HepG2 (cell line): ENCODE measurements around the gene AKTIP. TPM values are rescaled to one million over a fixed set of nuclear protein-coding genes. Genes with fewer than 3 reads are reported as not detected.

Experiments
- ATF7 ChIP-seq, 2 experiments: fragments of 450-650 bp in 1 of 2; sonication (generic) in 1 of 2; formaldehyde crosslinking in 1 of 2; IDR thresholded peaks; 2 replicates each; pipeline versions ENCODE4 v1.4.0 to v1.6.1; 2016 to 2020; ENCODE audit warnings: antibody characterized with exemption in 1 of 2, mild to moderate bottlenecking in 1 of 2, missing genetic modification reagents in 1 of 2
- E2F5 ChIP-seq: sonication (generic); formaldehyde crosslinking; conservative IDR thresholded peaks from 2 replicates; pipeline ENCODE4 v1.4.0; 2020; ENCODE audit warnings: missing genetic modification reagents
- EP300 ChIP-seq, 3 experiments: sonication (generic) in 1 of 3; formaldehyde crosslinking in 1 of 3; IDR thresholded peaks; 2 replicates each; pipeline versions ENCODE4 v1.5.1 to v1.6.1; 2011 to 2020; ENCODE audit warnings: low read depth in 2 of 3, low read length in 2 of 3, borderline replicate concordance in 1 of 3, improper control_type of control experiment in 1 of 3, mild to moderate bottlenecking in 1 of 3, missing genetic modification reagents in 1 of 3, moderate library complexity in 1 of 3
- GTF2F1 ChIP-seq: fragments of 150-350 bp; IDR thresholded peaks from 2 replicates; pipeline ENCODE4 v1.6.1; 2014; ENCODE audit warnings: low read length
- HNF4A ChIP-seq: sonication (generic); formaldehyde crosslinking; IDR thresholded peaks from 2 replicates; pipeline ENCODE4 v1.4.0; 2020; ENCODE audit warnings: missing genetic modification reagents
- HOXA3 ChIP-seq: sonication (generic); formaldehyde crosslinking; IDR thresholded peaks from 2 replicates; pipeline ENCODE4 v1.5.0; 2020; ENCODE audit warnings: missing genetic modification reagents
- MTA1 ChIP-seq: sonication (generic); formaldehyde crosslinking; IDR thresholded peaks from 2 replicates; pipeline ENCODE4 v1.4.0; 2020; ENCODE audit warnings: missing genetic modification reagents, mild to moderate bottlenecking, borderline replicate concordance
- NONO ChIP-seq, 2 experiments: fragments of 450-650 bp in 1 of 2; sonication (generic) in 1 of 2; formaldehyde crosslinking in 1 of 2; IDR thresholded peaks in 1 of 2; conservative IDR thresholded peaks in 1 of 2; 2 replicates each; pipeline versions ENCODE4 v1.6.1 to v1.8.0; 2017 to 2022; ENCODE audit warnings: mild to moderate bottlenecking in 1 of 2, missing genetic modification reagents in 1 of 2, moderate library complexity in 1 of 2
- PAXIP1 ChIP-seq: sonication (generic); formaldehyde crosslinking; conservative IDR thresholded peaks from 2 replicates; pipeline ENCODE4 v1.4.0; 2020; ENCODE audit warnings: mild to moderate bottlenecking, missing genetic modification reagents, moderate library complexity
- RORA ChIP-seq: sonication (generic); formaldehyde crosslinking; IDR thresholded peaks from 2 replicates; pipeline ENCODE4 v1.5.0; 2020; ENCODE audit warnings: mild to moderate bottlenecking, missing genetic modification reagents, moderate library complexity
- SIN3A ChIP-seq: IDR thresholded peaks from 2 replicates; pipeline ENCODE4 v1.6.1; 2011; ENCODE audit warnings: low read depth, mild to moderate bottlenecking, control low read depth, low read length, borderline replicate concordance
- TCF7 ChIP-seq: sonication (generic); IDR thresholded peaks from 2 replicates; pipeline ENCODE4 v1.6.1; 2016; ENCODE audit warnings: antibody characterized with exemption, low read depth
- THYN1 ChIP-seq: sonication (generic); formaldehyde crosslinking; IDR thresholded peaks from 2 replicates; pipeline ENCODE4 v1.8.1; 2023; ENCODE audit warnings: low read depth, mild to moderate bottlenecking, moderate library complexity, missing genetic modification reagents, borderline replicate concordance
- ZNF260 ChIP-seq: sonication (generic); formaldehyde crosslinking; IDR thresholded peaks from 2 replicates; pipeline ENCODE4 v1.4.0; 2020; ENCODE audit warnings: missing genetic modification reagents, low read depth, mild to moderate bottlenecking, borderline replicate concordance
- ZNF510 ChIP-seq: sonication (generic); formaldehyde crosslinking; IDR thresholded peaks from 2 replicates; pipeline ENCODE4 v1.4.0; 2020; ENCODE audit warnings: low read depth, mild to moderate bottlenecking, missing genetic modification reagents
- ZNF512B ChIP-seq: sonication (generic); formaldehyde crosslinking; IDR thresholded peaks from 2 replicates; pipeline ENCODE4 v1.5.1; 2020; ENCODE audit warnings: missing genetic modification reagents, mild to moderate bottlenecking, borderline replicate concordance
- polyA plus RNA-seq, 8 experiments: library from polyadenylated mRNA; depleted of rRNA in 3 of 8; stranded (reverse) in 7 of 8; unstranded in 1 of 8; fragments of >200 nt; fragmentation: Illumina TruSeq in 4 of 8; extraction: Trizol in 4 of 8; gene quantifications; 2 replicates each; pipeline versions ENCODE4 v1.2.1 to v1.2.3, GENCODE V29; 2011 to 2016; ENCODE audit warnings: low read depth in 4 of 8, missing spikeins in 1 of 8, mixed read lengths in 1 of 8; ENCODE audit not compliant: insufficient read depth in 1 of 8
- total RNA-seq, 5 experiments: library from RNA; depleted of rRNA; stranded (reverse); fragments of >200 nt; fragmentation: Illumina TruSeq; extraction: Trizol; gene quantifications; 2 replicates each; pipeline ENCODE4 v1.2.3, GENCODE V29; 2016; ENCODE audit warnings: low read depth in 1 of 5
- TF ChIP-seq, protein P1 (sequence below), 2 experiments: fragments of 450-650 bp in 1 of 2; sonication (generic) in 1 of 2; formaldehyde crosslinking; IDR thresholded peaks; 2 replicates each; pipeline versions ENCODE4 v1.5.0 to v1.8.0; 2020 to 2022; ENCODE audit warnings: mild to moderate bottlenecking in 1 of 2, missing genetic modification reagents in 1 of 2

The AKTIP gene
- total and polyA plus RNA-seq, 2 of the 13 experiments (the other 11 are each of a cell fraction or from before 2014, with no cell fraction given): 28.8 to 49.0 TPM

GRCh38 chr16:53511403-53512280, 8.6 kb upstream of the AKTIP start (continued):
- TF ChIP-seq, protein P1, sequence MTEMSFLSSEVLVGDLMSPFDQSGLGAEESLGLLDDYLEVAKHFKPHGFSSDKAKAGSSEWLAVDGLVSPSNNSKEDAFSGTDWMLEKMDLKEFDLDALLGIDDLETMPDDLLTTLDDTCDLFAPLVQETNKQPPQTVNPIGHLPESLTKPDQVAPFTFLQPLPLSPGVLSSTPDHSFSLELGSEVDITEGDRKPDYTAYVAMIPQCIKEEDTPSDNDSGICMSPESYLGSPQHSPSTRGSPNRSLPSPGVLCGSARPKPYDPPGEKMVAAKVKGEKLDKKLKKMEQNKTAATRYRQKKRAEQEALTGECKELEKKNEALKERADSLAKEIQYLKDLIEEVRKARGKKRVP (CRISPR knock-in tag; IDR thresholded peaks at IDR 0.05): peak in 1 of 2 experiments; percentile 78; a peak in 2 of 4 replicates
- peak; percentile 24; the same call in 1 of the 2 replicates for TF ChIP-seq GTF2F1
- TF ChIP-seq SIN3A: no peak; the same call in 1 of the 2 replicates
- no peak for TF ChIP-seq NONO (IDR thresholded peaks at IDR 0.05)
- TF ChIP-seq NONO (CRISPR knock-in tag; conservative IDR thresholded peaks at IDR 0.05): peak; percentile 92
- no peak for TF ChIP-seq E2F5 (CRISPR knock-in tag)
- TF ChIP-seq TCF7: peak; percentile 55; the same call in 1 of the 2 replicates
- TF ChIP-seq HNF4A (CRISPR knock-in tag): peak; percentile 89
- peak; percentile 95 for TF ChIP-seq MTA1 (CRISPR knock-in tag)
- TF ChIP-seq PAXIP1 (CRISPR knock-in tag): peak; percentile 90
- TF ChIP-seq RORA (CRISPR knock-in tag): no peak
- TF ChIP-seq ATF7 (IDR thresholded peaks at IDR 0.05): no peak
- TF ChIP-seq ATF7 (CRISPR knock-in tag; IDR thresholded peaks at IDR 0.05): peak; percentile 46; the same call in 1 of the 2 replicates
- no peak; the same call in 1 of the 2 replicates for TF ChIP-seq ZNF260
- no peak; the same call in none of the 2 replicates for TF ChIP-seq HOXA3 (CRISPR knock-in tag)
- TF ChIP-seq ZNF510: no peak
- TF ChIP-seq THYN1 (CRISPR knock-in tag): no peak
- peak; percentile 64; the same call in 1 of the 2 replicates for TF ChIP-seq ZNF512B
- TF ChIP-seq EP300 (IDR thresholded peaks at IDR 0.05; ENCODE audit: low read depth in 2 of 2, low read length in 2 of 2): peak; percentile 32 to 83; a peak in 3 of 4 replicates
- peak; percentile 53; the same call in 1 of the 2 replicates for TF ChIP-seq EP300 (CRISPR knock-in tag; IDR thresholded peaks at IDR 0.05; ENCODE audit: borderline replicate concordance)
